Uterus (tissue), 4 donors: ENCODE results near the gene SERPINF2. TPM values are rescaled to one million over a fixed set of nuclear protein-coding genes. Genes with fewer than 3 reads are reported as not detected.

Source experiments
- DNase-seq, 2 donors: peaks; one replicate each; pipeline ENCODE4 v3.0.0-alpha.2; 2019 to 2020
- H3K27ac ChIP-seq, 2 donors: fragments of 200-600 bp; sonication (generic); 1 replicate in 1 of 2; 2 replicates in 1 of 2; pipeline ENCODE4 v1.5.1; 2016 to 2018
- H3K27me3 ChIP-seq, 2 donors: fragments of 200-600 bp; sonication (generic); one replicate each; pipeline ENCODE4 v1.5.1; 2018 to 2019; ENCODE audit warnings: control low read depth in 1 of 2
- H3K36me3 ChIP-seq, 2 donors: fragments of 200-600 bp; sonication (generic); one replicate each; pipeline ENCODE4 v1.5.1; 2019; ENCODE audit warnings: control low read depth in 1 of 2
- H3K4me1 ChIP-seq, 2 donors: fragments of 200-600 bp; sonication (generic); one replicate each; pipeline ENCODE4 v1.5.1; 2018 to 2019; ENCODE audit warnings: control low read depth in 1 of 2
- H3K4me3 ChIP-seq, 2 donors: fragments of 200-600 bp; sonication (generic); 1 replicate in 1 of 2; 2 replicates in 1 of 2; pipeline ENCODE4 v1.5.1; 2018 to 2019; ENCODE audit warnings: mild to moderate bottlenecking in 1 of 2
- H3K9me3 ChIP-seq, 2 donors: fragments of 200-600 bp; sonication (generic); one replicate each; pipeline ENCODE4 v1.5.1; 2019; ENCODE audit warnings: control low read depth in 1 of 2
- POLR2A ChIP-seq, 2 donors: fragments of 450-650 bp; IDR thresholded peaks; one replicate each; pipeline ENCODE4 v1.6.1; 2016; ENCODE audit warnings: antibody characterized with exemption in 2 of 2, mild to moderate bottlenecking in 1 of 2, moderate library complexity in 1 of 2
- intact Hi-C: fragments of 100-400 bp; cut with DNase I; formaldehyde crosslinking; loops from one replicate; pipeline ENCODE4 v1.15.1; 2023; ENCODE audit warnings: low total_unique reads
- total RNA-seq, 4 donors: library from RNA; depleted of rRNA in 3 of 4; stranded (reverse); fragments of >200 nt in 3 of 4; gene quantifications; one replicate each; pipeline versions ENCODE4 v1.1.0 to v1.2.4, GENCODE V29; 2014 to 2023
- TF ChIP-seq, protein P1 (sequence below), 4 experiments: fragments of 200-600 bp in 2 of 4; fragments of 450-650 bp in 2 of 4; sonication (generic) in 2 of 4; IDR thresholded peaks; one replicate each; pipeline ENCODE4 v1.5.1; 2016 to 2019; ENCODE audit warnings: antibody characterized with exemption in 4 of 4, mild to moderate bottlenecking in 2 of 4, moderate library complexity in 1 of 4
- donor health status: DM: yes; HTN: yes; CAD: no.

SERPINF2 gene
- total RNA-seq, 4 donors from 2014 or later = 0.83 to 21.5 (median 10.0) TPM

DNA sequence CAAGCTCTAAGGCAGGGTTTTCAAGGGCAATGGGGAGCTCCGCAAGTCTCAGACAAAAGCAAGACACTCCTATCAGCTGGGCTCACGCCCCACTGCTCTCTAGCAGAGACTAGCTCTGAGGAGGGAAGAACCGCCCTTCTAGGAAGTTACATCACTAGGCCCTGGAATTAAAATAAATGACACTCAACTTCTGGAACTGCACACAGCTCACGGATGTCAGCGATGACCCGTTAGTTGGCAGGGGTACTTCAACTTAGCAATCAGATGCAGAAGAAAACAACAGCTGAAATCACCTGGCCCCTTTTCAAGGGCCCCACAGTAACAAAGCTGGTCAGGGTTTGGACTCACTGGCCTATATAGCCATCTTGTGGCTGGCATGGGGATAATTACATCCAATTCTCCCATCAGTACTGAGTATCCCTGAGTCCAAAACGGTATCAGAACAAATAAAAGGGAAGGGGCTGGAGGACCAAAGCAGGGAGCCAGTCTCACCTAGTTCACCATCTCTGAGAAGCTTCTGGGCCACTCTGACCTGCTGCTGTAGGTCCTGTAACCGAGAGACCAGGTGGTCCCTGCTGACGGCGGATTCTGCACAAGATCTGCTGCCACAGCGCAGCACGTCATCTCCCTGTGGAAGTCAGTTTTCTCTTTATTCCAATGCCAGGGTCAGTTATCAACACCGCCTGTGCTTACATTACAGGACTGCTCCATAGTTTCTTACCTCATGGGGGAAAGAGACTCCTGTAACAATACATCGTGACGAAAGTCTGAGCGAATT lies 41.4 kb downstream of the SERPINF2 start:
- no peaks in the 10 kb centered on the region for H3K36me3 ChIP-seq
- H3K4me1 ChIP-seq = peaks cover 8 to 12% of the 10 kb centered on the region in 2 donors
- peak overlapping the region; percentile 2 to 6 for H3K4me3 ChIP-seq
- H3K27ac ChIP-seq = peak overlapping the region; percentile 89 to 97
- peak; percentile 88 to 97 for DNase-seq
- H3K27me3 ChIP-seq = no peaks in the 10 kb centered on the region
- H3K9me3 ChIP-seq = no peaks in the 10 kb centered on the region
- TF ChIP-seq, protein P1, sequence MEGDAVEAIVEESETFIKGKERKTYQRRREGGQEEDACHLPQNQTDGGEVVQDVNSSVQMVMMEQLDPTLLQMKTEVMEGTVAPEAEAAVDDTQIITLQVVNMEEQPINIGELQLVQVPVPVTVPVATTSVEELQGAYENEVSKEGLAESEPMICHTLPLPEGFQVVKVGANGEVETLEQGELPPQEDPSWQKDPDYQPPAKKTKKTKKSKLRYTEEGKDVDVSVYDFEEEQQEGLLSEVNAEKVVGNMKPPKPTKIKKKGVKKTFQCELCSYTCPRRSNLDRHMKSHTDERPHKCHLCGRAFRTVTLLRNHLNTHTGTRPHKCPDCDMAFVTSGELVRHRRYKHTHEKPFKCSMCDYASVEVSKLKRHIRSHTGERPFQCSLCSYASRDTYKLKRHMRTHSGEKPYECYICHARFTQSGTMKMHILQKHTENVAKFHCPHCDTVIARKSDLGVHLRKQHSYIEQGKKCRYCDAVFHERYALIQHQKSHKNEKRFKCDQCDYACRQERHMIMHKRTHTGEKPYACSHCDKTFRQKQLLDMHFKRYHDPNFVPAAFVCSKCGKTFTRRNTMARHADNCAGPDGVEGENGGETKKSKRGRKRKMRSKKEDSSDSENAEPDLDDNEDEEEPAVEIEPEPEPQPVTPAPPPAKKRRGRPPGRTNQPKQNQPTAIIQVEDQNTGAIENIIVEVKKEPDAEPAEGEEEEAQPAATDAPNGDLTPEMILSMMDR (IDR thresholded peaks at IDR 0.05) = peak; percentile 83 to 92 (median 88)
- peak; percentile 35 to 65 for TF ChIP-seq POLR2A (IDR thresholded peaks at IDR 0.05)
- intact Hi-C loops = loop anchor here (5.0 kb wide), 1 partner anchor 62 kb away; the partner anchor contains the start of gene WDR81

DNA sequence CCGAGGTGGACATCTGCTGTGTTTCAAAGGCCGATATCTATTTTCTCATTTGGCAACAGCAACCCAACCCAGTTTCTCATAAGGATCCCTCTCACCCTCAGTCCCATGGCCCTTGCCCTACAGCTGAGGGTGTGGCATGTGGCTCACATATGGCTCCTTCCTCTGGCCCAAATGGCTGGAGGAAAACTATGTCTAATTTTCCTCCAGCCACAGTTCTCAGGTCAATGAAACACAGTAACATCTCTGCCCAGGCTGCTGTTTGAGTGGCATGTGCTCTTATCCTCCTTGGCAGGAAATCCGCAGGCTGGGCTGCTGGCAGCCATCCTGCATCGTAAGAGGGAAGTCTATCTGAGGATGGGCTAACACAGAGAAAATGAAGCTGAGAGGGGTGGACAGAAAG lies 43.3 kb downstream of the SERPINF2 start:
- peak overlapping the region; percentile 93 to 96 for H3K27ac ChIP-seq
- TF ChIP-seq, protein P1 (IDR thresholded peaks at IDR 0.05) = no peak
- no peak for TF ChIP-seq POLR2A (IDR thresholded peaks at IDR 0.05)
- H3K4me1 ChIP-seq = peaks cover 8 to 12% of the 10 kb centered on the region in 2 donors
- intact Hi-C loops = no loop called here
- no peaks in the 10 kb centered on the region for H3K27me3 ChIP-seq
- no peak overlapping the region for H3K4me3 ChIP-seq
- H3K9me3 ChIP-seq = no peaks in the 10 kb centered on the region
- DNase-seq = no peak
- H3K36me3 ChIP-seq = no peaks in the 10 kb centered on the region

DNA sequence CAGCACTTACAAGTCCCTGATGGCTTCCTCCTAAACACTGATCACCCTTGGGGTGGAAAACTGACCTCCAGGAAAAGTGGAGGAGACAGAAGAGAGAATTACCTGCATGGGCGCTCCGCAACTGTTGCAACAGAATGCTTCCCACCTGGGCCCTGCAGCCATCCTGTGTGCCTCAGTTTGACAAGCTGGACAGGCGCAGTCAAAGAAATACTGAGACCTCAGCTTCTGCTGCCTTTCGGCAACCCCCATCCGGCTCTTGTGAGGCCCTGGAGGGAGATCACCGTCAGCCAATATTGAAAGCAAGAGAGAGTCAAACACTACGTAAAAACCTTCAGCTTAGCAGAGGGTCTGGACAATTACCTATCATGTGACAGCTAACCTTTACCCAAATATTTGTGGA lies 44.0 kb downstream of the SERPINF2 start:
- intact Hi-C loops = no loop called here
- H3K4me3 ChIP-seq = no peak overlapping the region

DNA sequence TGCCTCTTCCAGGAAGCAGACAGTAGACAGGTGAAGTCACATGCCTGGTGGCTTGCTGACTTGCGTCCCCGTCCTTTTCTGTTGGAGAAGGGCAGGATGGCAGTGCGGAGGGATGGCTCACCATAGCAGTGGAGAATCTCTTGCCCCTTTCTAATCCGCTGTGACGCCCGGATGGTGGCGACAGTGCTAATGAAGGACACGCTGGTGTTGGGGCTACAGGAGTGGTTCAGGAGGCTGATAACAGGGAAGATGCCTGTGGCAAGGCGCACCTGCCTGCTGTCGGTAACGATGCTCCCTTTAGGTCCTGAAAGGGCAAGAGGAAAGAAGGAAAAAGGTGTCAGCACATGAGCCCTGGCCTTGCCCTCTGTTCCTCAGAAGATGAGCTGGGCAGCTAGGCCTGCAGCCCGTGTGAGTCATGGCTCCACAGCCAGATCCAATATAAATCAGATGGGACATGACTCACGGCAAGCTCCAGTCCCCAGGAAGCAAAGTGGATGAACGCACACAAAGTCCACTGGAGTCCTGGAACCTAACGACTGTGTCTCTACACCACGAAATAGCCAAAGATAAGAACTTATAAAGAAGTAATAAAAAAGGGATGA lies 44.7 kb downstream of the SERPINF2 start:
- peak; percentile 83 to 92 for DNase-seq
- H3K4me3 ChIP-seq = no peak overlapping the region
- TF ChIP-seq POLR2A (IDR thresholded peaks at IDR 0.05) = peak; percentile 9 to 43
- TF ChIP-seq, protein P1 (IDR thresholded peaks at IDR 0.05) = no peak
- H3K27ac ChIP-seq = peak overlapping the region; percentile 93 to 96
- intact Hi-C loops = no loop called here
- no peaks in the 10 kb centered on the region for H3K9me3 ChIP-seq
- H3K36me3 ChIP-seq = no peaks in the 10 kb centered on the region
- H3K27me3 ChIP-seq = no peaks in the 10 kb centered on the region
- peaks cover 8 to 12% of the 10 kb centered on the region in 2 donors for H3K4me1 ChIP-seq

More for the DNA sequence above, 44.0 kb downstream of the SERPINF2 start:
- Histone ChIP-seq H3K9me3 (no peaks in the 10 kb centered on the region), H3K4me1 (peaks cover 8 to 12% of the 10 kb centered on the region in 2 donors), H3K27me3 (no peaks in the 10 kb centered on the region), H3K27ac (peak overlapping the region; percentile 93 to 96), H3K36me3 (no peaks in the 10 kb centered on the region)
- TF ChIP-seq POLR2A (IDR thresholded peaks at IDR 0.05) = no peak
- TF ChIP-seq, protein P1 (IDR thresholded peaks at IDR 0.05) = no peak
- no peak for DNase-seq

DNA sequence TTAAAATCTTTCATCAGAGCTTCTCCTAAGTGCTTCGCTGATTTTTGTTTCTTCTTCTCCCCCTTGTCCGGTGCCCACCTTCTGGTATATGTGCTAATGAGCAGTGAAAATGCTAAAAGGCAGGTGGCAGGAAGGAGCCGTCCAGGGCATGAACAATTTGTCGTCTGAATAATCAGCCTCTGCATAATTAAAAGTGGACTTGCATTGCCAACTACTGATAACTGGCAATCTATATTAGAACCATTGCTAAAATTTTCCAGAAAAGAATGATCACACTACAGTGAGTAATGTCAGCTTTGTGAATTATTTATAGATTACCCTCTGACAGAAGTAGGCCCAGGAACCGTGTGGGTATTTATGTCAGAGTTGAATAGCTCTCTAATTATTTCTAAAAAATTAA lies 47.3 kb downstream of the SERPINF2 start:
- Histone ChIP-seq H3K27ac (peak overlapping the region in 1 of 2 donors; percentile 0), H3K9me3 (no peaks in the 10 kb centered on the region), H3K4me3 (no peak overlapping the region), H3K36me3 (no peaks in the 10 kb centered on the region), H3K4me1 (peaks cover 0 to 4% of the 10 kb centered on the region in 2 donors), H3K27me3 (no peaks in the 10 kb centered on the region)
- TF ChIP-seq, protein P1 (IDR thresholded peaks at IDR 0.05) = no peak
- no peak for TF ChIP-seq POLR2A (IDR thresholded peaks at IDR 0.05)
- DNase-seq = no peak
- intact Hi-C loops = no loop called here
